Measurements from ENCODE around the gene CHCHD10. TPM values are rescaled to one million over a fixed set of nuclear protein-coding genes. Genes with fewer than 3 reads are reported as not detected.

CHCHD10 gene
- total RNA-seq, 1 experiment from 2014 or later = 117 TPM

DNA sequence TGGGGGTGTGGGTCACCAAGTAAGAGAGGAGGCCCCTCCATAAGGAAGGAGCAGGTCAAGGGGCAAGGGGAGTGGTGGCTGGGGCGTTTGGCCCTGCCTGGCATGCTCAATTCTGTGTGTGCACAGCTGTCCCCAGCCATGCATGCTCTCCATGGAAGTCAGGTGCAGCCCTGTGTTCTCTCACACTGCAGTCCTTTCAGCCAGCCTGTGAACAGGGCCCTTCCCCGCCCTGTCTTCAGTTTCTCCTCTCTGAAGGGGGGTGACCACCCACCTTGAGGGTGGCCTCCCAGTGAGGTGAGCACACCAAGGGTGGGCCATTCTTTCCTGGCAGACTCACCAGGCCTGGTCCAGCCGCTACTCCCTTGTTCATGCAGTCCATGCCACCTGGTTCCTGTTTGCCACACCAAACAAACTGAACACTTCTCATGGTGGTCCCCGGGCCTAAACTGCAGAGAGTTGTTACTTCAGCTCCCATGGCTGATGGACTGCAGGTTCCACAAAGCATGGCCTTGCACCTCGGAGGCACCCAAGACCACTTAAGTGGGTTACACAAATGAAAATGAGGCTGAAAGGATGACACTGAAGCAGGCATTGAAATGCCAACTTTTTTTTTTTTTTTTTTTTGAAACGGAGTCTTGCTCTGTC lies 1.7 kb upstream of the CHCHD10 start:
- Histone ChIP-seq H3K4me3 (ENCODE audit: low read depth, low read length, poor library complexity, severe bottlenecking) (no peak overlapping the region), H3K36me3 (ENCODE audit: insufficient read depth, low read length, poor library complexity, severe bottlenecking) (peaks cover 8% of the 10 kb centered on the region), H3K27ac (ENCODE audit: low read depth, low read length, poor library complexity, severe bottlenecking) (no peak overlapping the region), H3K27me3 (replicated peaks; ENCODE audit: insufficient read depth, low read depth, low read length, poor library complexity) (no peaks in the 10 kb centered on the region), H3K4me1 (ENCODE audit: insufficient read depth, low read length, poor library complexity, severe bottlenecking) (peaks cover 33% of the 10 kb centered on the region), H3K9me3 (ENCODE audit: low read depth, low read length, poor library complexity, severe bottlenecking) (no peaks in the 10 kb centered on the region)
- POLR2A ChIA-PET (ENCODE audit: low non-redundant PET) = no interaction called here
- intact Hi-C loops (cut with micrococcal nuclease; ENCODE audit: unreplicated experiment) = loop anchor here (5.0 kb wide), 1 partner anchor 78 kb away; no protein-coding TSS in a partner anchor
- CTCF ChIA-PET = interaction anchor here (0.7 to 1.9 kb wide), 3 partner anchors 80 to 103 kb away, joined by 6 to 9 read pairs (median 6); no protein-coding TSS in a partner anchor
- no TSS peak for BruUV-seq (replicated peaks)
- no peak for TF ChIP-seq CTCF (conservative IDR thresholded peaks at IDR 0.05; ENCODE audit: low read depth, low read length)
- TF ChIP-seq EZH2 (IDR thresholded peaks at IDR 0.05; ENCODE audit: borderline replicate concordance, low read depth, low read length, poor library complexity, severe bottlenecking) = no peak
- DNase-seq (ENCODE audit: low spot score) = no peak

- H3K27me3 ChIP-seq (replicated peaks; ENCODE audit: insufficient read depth, low read depth, low read length, poor library complexity) = no peaks in the 10 kb centered on the region
- peaks cover 52% of the 10 kb centered on the region for H3K4me1 ChIP-seq (ENCODE audit: insufficient read depth, low read length, poor library complexity, severe bottlenecking)
- no peaks in the 10 kb centered on the region for H3K9me3 ChIP-seq (ENCODE audit: low read depth, low read length, poor library complexity, severe bottlenecking)
- ChIA-PET POLR2A (ENCODE audit: low non-redundant PET) (no interaction called here), CTCF (interaction anchor here (0.7 kb wide), 1 partner anchor 82 kb away, joined by 11 read pairs; no protein-coding TSS in a partner anchor)
- no peak for DNase-seq (ENCODE audit: low spot score)
- peak overlapping the region; percentile 90 for H3K27ac ChIP-seq (ENCODE audit: low read depth, low read length, poor library complexity, severe bottlenecking)
- intact Hi-C loops (cut with micrococcal nuclease; ENCODE audit: unreplicated experiment) = loop anchor here (5.0 kb wide), 1 partner anchor 80 kb away; no protein-coding TSS in a partner anchor
- BruUV-seq (replicated peaks) = no TSS peak
- TF ChIP-seq CTCF (conservative IDR thresholded peaks at IDR 0.05; ENCODE audit: low read depth, low read length) (no peak), EZH2 (IDR thresholded peaks at IDR 0.05; ENCODE audit: borderline replicate concordance, low read depth, low read length, poor library complexity, severe bottlenecking) (no peak)
- peak overlapping the region; percentile 70 for H3K4me3 ChIP-seq (ENCODE audit: low read depth, low read length, poor library complexity, severe bottlenecking)
- H3K36me3 ChIP-seq (ENCODE audit: insufficient read depth, low read length, poor library complexity, severe bottlenecking) = peaks cover 8% of the 10 kb centered on the region
Observed at GRCh38 chr22:23767303-23767672, 484 bp downstream of the CHCHD10 start.

DNA sequence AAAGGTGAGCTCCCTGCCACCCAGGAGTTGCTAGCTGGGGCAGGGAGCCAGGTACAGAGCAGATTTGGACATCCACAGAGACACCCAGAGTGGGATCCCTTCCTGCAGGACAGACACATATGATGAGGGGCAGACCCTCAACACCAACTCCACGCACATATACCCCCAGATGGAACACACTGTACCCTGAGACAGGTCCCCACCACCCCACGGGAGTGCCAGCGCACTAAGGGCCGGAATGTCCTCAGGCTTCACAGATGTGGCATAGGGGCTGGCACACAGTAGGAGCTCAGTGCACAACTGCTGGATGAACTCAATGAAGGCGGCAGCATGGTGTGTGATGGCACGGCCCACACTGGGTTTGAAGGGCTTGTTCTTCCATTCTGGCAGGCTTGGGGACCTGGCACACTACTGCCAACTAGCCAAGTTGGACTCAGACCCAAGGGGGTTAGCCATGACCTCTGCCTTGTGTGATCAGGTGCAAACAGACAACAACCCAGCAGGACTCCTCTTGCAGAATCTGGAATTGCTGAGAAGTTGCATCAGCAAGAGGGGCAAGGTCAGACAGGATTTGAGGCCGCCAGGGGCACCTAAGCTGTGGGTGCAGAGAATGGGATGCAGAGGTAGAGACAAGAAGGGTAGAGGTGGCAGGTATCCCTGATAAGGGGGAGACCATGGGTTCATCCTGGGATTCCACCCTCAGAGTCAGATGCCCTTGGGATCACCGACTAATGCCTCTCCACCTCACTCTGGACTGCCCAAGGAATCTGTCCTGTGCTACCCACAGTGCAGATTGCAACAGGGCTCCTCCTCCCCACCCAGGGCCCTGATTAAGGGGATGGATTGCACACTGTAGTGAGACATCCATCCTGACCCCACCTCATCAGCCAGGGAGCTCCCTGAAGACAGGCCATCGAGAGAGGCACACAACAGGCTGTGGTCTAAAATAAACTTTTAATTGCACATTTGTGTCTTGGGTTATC lies 2.6 kb downstream of the CHCHD10 start:
- no peak overlapping the region for H3K4me3 ChIP-seq (ENCODE audit: low read depth, low read length, poor library complexity, severe bottlenecking)
- no peak for DNase-seq (ENCODE audit: low spot score)
- ChIA-PET CTCF (no interaction called here), POLR2A (ENCODE audit: low non-redundant PET) (no interaction called here)
- intact Hi-C loops (cut with micrococcal nuclease; ENCODE audit: unreplicated experiment) = loop anchor here (5.0 kb wide), 2 partner anchors 82 to 223 kb away; no protein-coding TSS in a partner anchor
- H3K36me3 ChIP-seq (ENCODE audit: insufficient read depth, low read length, poor library complexity, severe bottlenecking) = peaks cover 8% of the 10 kb centered on the region
- H3K9me3 ChIP-seq (ENCODE audit: low read depth, low read length, poor library complexity, severe bottlenecking) = no peaks in the 10 kb centered on the region
- no TSS peak for BruUV-seq (replicated peaks)
- no peaks in the 10 kb centered on the region for H3K27me3 ChIP-seq (replicated peaks; ENCODE audit: insufficient read depth, low read depth, low read length, poor library complexity)
- TF ChIP-seq CTCF (conservative IDR thresholded peaks at IDR 0.05; ENCODE audit: low read depth, low read length) (no peak), EZH2 (IDR thresholded peaks at IDR 0.05; ENCODE audit: borderline replicate concordance, low read depth, low read length, poor library complexity, severe bottlenecking) (no peak)
- H3K27ac ChIP-seq (ENCODE audit: low read depth, low read length, poor library complexity, severe bottlenecking) = peak overlapping the region; percentile 61
- H3K4me1 ChIP-seq (ENCODE audit: insufficient read depth, low read length, poor library complexity, severe bottlenecking) = peaks cover 50% of the 10 kb centered on the region
